Mucosa of descending colon (tissue), 3 donors: ENCODE measurements around the gene TMEM145. TPM values are rescaled to one million over a fixed set of nuclear protein-coding genes. Genes with fewer than 3 reads are reported as not detected.
A peak's percentile ranks its signal among the peaks of the same experiment; 100 is the strongest.

Experiments
- ATAC-seq: fragments of 200-7000 bp; cut with Tn5 transposase; one replicate; pipeline ENCODE4 v1.9.1; 2020; ENCODE audit warnings: mild to moderate bottlenecking, moderate library complexity
- DNase-seq, 3 donors: peaks; one replicate each; pipeline ENCODE4 v3.0.0-alpha.2; 2020
- H3K36me3 ChIP-seq: fragments of 200-600 bp; one replicate; pipeline ENCODE4 v1.8.0; 2021; ENCODE audit warnings: low read depth, mild to moderate bottlenecking
- H3K4me1 ChIP-seq: fragments of 200-600 bp; one replicate; pipeline ENCODE4 v1.8.0; 2021; ENCODE audit warnings: low read depth, mild to moderate bottlenecking
- H3K4me3 ChIP-seq: fragments of 200-600 bp; one replicate; pipeline ENCODE4 v1.8.0; 2021; ENCODE audit warnings: mild to moderate bottlenecking
- H3K9me3 ChIP-seq: fragments of 200-600 bp; one replicate; pipeline ENCODE4 v1.8.0; 2021; ENCODE audit warnings: mild to moderate bottlenecking
- CTCF ChIP-seq: fragments of 200-600 bp; IDR thresholded peaks from one replicate; pipeline ENCODE4 v1.8.0; 2022; ENCODE audit warnings: antibody characterized with exemption, mild to moderate bottlenecking
- intact Hi-C, 2 donors: fragments of 100-400 bp; cut with DNase I in 1 of 2; cut with micrococcal nuclease in 1 of 2; formaldehyde crosslinking; loops; one replicate each; pipeline versions ENCODE4 v1.11.0 to v1.11.1; 2022; cut with DNase I, micrococcal nuclease
- microRNA-seq: library from miRNA; unstranded; fragments of <30 nt; microRNA quantifications from one replicate; pipeline ENCODE4, GENCODE V29; 2019
- total RNA-seq, 3 donors: library from RNA; stranded (reverse); fragmentation: NEBNext Ultra II Directional in 2 of 3; extraction: Animal tissue kit (Norgen Biotek cat#: 25700) in 2 of 3; gene quantifications; one replicate each; pipeline versions ENCODE4 v1.2.1 to v1.2.4, GENCODE V29; 2021 to 2023
- donor health status: DM: no; HTN: no; CAD: no; lungs with moderate emphysema.
- donor health status: DM: no; HTN: no; CAD: no.
- donor health status: DM: no; HTN: yes; CAD: no.

The TMEM145 gene
- total RNA-seq, 3 donors from 2014 or later, result 0.17 to 0.63 TPM; not detected in 1

GRCh38 chr19:42368765-42369164, 55.7 kb downstream of the TMEM145 start:
- intact Hi-C loops, result no loop called here
- Histone ChIP-seq H3K4me1 (no peaks in the 10 kb centered on the region), H3K9me3 (no peaks in the 10 kb centered on the region), H3K36me3 (no peaks in the 10 kb centered on the region), H3K4me3 (no peak overlapping the region)
- DNase-seq (no peak), ATAC-seq (no peak)
- no peak for TF ChIP-seq CTCF

- TF ChIP-seq CTCF, result no peak
- Histone ChIP-seq H3K4me3 (no peak overlapping the region), H3K9me3 (no peaks in the 10 kb centered on the region), H3K4me1 (no peaks in the 10 kb centered on the region), H3K36me3 (no peaks in the 10 kb centered on the region)
- DNase-seq (no peak), ATAC-seq (no peak)
- intact Hi-C loops, result no loop called here
These were observed 56.4 kb downstream of the TMEM145 start for GRCh38 chr19:42369433-42370067.

- intact Hi-C loops, result no loop called here
- no peaks in the 10 kb centered on the region for H3K36me3 ChIP-seq
- no peak for TF ChIP-seq CTCF
- H3K4me3 ChIP-seq, result no peak overlapping the region
- no peak for DNase-seq
- no peaks in the 10 kb centered on the region for H3K4me1 ChIP-seq
- no peaks in the 10 kb centered on the region for H3K9me3 ChIP-seq
- ATAC-seq, result peak; percentile 20
These were observed 57.0 kb downstream of the TMEM145 start for GRCh38 chr19:42370068-42370520.

DNA sequence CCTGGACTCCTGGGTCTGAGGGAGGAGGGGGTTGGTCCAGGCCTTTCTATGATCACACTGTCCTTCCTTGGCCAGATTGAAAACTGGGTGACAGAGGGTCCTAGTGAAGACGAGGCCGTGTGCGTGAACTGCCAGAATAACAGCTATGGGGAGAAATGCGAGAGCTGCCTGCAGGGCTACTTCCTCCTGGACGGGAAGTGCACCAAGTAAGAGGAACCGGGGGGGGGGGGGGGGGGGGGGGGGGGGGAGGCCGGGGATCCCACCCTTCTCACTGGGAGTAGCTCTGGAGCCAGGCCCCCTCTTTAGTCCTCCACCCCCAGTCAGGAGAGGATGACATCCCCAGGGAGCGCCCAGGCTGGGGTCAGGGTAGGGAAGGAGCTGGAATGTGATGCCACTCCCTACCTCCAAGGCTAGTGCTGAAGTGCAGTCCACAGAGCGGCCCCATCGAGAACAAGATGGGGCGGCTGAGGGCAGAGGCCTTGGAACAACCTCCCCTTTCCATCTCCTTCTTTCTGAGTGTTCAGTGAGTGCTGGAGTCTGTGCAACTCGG, 57.6 kb downstream of the TMEM145 start:
- DNase-seq (no peak), ATAC-seq (no peak)
- no peaks in the 10 kb centered on the region for H3K4me1 ChIP-seq
- H3K9me3 ChIP-seq, result no peaks in the 10 kb centered on the region
- no peak for TF ChIP-seq CTCF
- intact Hi-C loops, result no loop called here
- H3K4me3 ChIP-seq, result no peak overlapping the region
- H3K36me3 ChIP-seq, result no peaks in the 10 kb centered on the region

Small RNA genes within 50 kb of the gene (microRNA-seq; reads per million reads assigned to microRNA genes)
- gene MIR8077, result not detected

Other genes starting within 250 kb of the TMEM145 start
- 10 to 100 TPM in 1 of 3 donors, 1 to 10 TPM in 1, under 1 TPM in 1; 0.67 to 25.8 (median 2.0) TPM for gene GRIK5, start 243.1 kb upstream of the TMEM145 start, total RNA-seq
- gene ZNF574, start 237.1 kb upstream of the TMEM145 start, total RNA-seq, result 10 to 100 TPM; 11.2 to 17.5 (median 17.0) TPM
- 1 to 10 TPM; 3.9 to 6.8 (median 6.1) TPM for gene POU2F2, start 180.9 kb upstream of the TMEM145 start, total RNA-seq
- gene DEDD2, start 95.6 kb upstream of the TMEM145 start, total RNA-seq, result 10 to 100 TPM; 28.0 to 40.1 (median 35.7) TPM
- gene ZNF526, start 93.0 kb upstream of the TMEM145 start, total RNA-seq, result 10 to 100 TPM in 2 of 3 donors, 1 to 10 TPM in 1; 9.9 to 13.4 (median 10.4) TPM
- gene GSK3A, start 70.7 kb upstream of the TMEM145 start, total RNA-seq, result 10 to 100 TPM; 41.8 to 52.0 (median 46.9) TPM
- gene ERF, start 58.2 kb upstream of the TMEM145 start, total RNA-seq, result 10 to 100 TPM; 35.7 to 75.2 (median 42.0) TPM
- gene CIC, start 44.1 kb upstream of the TMEM145 start, total RNA-seq, result 10 to 100 TPM; 47.3 to 78.0 (median 50.0) TPM
- gene PRR19, start 11.2 kb upstream of the TMEM145 start, total RNA-seq, result 1 to 10 TPM in 1 of 3 donors, not detected in 2; 1.0 TPM
- gene PAFAH1B3, start 10.7 kb upstream of the TMEM145 start, total RNA-seq, result 10 to 100 TPM; 15.3 to 32.6 (median 22.9) TPM
- gene MEGF8, start 12.3 kb downstream of the TMEM145 start, total RNA-seq, result 10 to 100 TPM; 17.6 to 27.0 (median 23.9) TPM
- 1 to 10 TPM; 1.7 to 4.0 (median 3.6) TPM for gene CNFN, start 77.0 kb downstream of the TMEM145 start, total RNA-seq
- gene LIPE, start 114.1 kb downstream of the TMEM145 start, total RNA-seq, result 10 to 100 TPM in 2 of 3 donors, 1 to 10 TPM in 1; 7.9 to 11.7 (median 10.0) TPM
- gene CXCL17, start 129.6 kb downstream of the TMEM145 start, total RNA-seq, result not detected
- gene CEACAM1, start 215.2 kb downstream of the TMEM145 start, total RNA-seq, result 1,000 to 10,000 TPM in 2 of 3 donors, 100 to 1,000 TPM in 1; 591 to 2,323 (median 1,343) TPM